ENCODE measurements around the gene IGF1R.

The IGF1R gene

DNA sequence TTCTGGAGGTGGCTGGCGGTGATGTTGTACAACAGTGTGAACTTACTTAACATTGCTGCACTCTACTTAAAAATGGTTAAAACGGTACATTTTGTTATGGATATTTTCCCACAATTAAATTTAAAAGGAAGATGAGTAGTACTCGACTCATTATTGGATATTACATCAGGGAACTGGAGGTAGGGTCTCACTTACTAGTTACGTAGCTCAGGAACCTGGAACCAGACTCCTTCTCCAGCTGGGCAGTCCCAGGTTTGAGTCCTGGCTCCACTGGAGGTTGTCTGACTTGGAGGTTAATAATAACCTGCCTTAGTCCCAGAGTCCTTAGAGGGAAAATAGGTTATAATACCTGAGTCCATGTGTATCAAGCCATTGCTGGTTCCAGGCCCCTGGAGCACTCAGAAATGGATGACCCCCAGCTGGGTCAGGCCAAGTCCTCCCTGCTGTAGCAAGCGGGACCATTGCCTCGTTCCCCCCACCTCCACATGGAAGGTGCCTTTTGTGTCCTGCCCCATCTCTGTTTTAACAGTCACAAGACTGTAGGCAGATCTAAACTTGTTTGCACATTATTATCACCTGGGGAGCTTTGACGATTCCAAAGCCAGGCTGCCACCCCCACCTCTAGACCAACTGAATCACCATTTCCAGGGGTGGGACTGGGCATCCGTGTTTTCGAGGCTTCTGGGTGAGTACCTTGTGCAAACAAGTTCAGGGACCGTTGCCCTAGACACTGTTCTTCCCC, 126.6 kb downstream of the IGF1R start:
- no peaks in the 10 kb centered on the region for H3K9me3 Mint-ChIP-seq
- H3K27me3 Mint-ChIP-seq: no peaks in the 10 kb centered on the region
- H3K4me3 Mint-ChIP-seq: no peak overlapping the region
- H3K4me1 Mint-ChIP-seq (ENCODE audit: low read depth): peaks cover 35% of the 10 kb centered on the region
- no peak overlapping the region for H3K27ac Mint-ChIP-seq
- H3K36me3 Mint-ChIP-seq (ENCODE audit: low read depth): no peaks in the 10 kb centered on the region
- intact Hi-C loops (cut with micrococcal nuclease): loop anchor here (5.0 to 10.0 kb wide), 2 partner anchors 97 to 280 kb away; no protein-coding TSS in a partner anchor

DNA sequence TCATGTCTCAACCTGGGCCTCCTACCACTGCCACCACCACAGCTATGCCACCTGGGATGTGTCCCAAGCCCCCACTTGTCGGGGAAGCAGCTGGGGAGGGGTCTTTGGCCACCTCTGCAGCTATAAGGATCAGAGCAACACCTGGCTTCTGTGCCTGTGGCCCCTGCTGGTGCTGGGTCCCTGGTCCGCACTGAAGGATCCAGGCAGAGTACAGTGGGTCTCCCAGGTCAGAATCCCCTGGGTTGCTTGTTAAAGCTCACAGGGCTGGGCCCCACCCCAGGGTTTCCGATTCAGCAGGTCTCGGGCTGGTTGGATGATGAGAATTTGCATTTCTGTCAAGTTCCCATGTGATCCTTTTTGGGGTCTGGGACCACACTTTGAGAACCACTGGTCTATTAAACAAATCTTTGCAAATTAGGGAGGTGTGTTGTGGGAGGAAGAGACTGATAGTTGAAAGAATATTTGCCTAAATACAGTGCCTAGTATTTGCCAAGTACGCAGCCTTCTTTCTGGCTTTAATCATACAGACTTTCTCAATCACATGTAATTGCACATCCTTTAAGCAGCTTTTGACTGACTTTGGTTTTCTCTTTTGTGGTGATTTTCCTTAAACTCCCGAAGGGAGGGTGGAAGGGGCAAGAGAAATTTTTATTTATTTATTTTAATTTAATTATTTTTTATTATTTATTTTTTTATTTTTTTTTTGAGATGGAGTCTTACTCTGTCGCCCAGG, 127.3 kb downstream of the IGF1R start:
- Mint-ChIP-seq H3K27me3 (no peaks in the 10 kb centered on the region), H3K9me3 (no peaks in the 10 kb centered on the region), H3K36me3 (ENCODE audit: low read depth) (no peaks in the 10 kb centered on the region), H3K27ac (no peak overlapping the region), H3K4me3 (no peak overlapping the region), H3K4me1 (ENCODE audit: low read depth) (peaks cover 33% of the 10 kb centered on the region)
- intact Hi-C loops (cut with micrococcal nuclease): loop anchor here (5.0 to 10.0 kb wide), 2 partner anchors 97 to 279 kb away; no protein-coding TSS in a partner anchor

DNA sequence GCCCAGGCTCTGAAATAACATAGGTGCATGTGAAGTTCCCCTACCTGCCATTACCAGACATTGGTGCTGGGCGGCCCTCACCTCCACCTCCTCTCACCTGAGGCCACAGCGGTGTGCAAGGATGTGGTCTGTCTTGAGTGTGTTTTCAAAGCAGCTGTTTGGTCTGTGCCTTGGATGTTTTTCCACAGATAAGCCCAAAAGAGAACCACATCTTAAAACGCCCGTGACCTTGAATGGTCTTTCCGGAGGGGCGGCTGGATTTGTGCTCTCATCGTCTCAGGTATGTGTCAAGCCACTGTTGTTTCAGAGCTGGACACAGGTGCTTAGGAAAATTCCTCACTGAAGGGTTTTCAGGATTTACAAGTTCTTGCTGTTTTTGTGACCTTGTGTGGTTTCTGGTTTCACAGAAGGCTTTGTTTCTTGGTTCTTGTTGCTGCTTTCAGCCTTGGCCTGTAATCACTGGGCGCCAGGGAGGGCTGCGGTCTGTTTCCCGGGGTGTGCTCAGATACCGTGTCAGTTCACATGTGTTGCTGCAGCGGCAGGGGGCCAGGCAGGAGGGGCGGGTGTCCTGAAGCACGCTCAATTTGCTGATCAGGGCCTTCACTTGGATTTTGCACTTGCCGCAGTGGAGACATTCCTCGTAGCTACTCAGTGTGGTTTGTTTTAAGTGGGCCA, 128.4 kb downstream of the IGF1R start:
- Mint-ChIP-seq H3K9me3 (no peaks in the 10 kb centered on the region), H3K36me3 (ENCODE audit: low read depth) (no peaks in the 10 kb centered on the region), H3K4me1 (ENCODE audit: low read depth) (peaks cover 33% of the 10 kb centered on the region), H3K4me3 (no peak overlapping the region), H3K27me3 (no peaks in the 10 kb centered on the region), H3K27ac (no peak overlapping the region)
- intact Hi-C loops (cut with micrococcal nuclease): loop anchor here (5.0 to 10.0 kb wide), 2 partner anchors 96 to 278 kb away; no protein-coding TSS in a partner anchor

DNA sequence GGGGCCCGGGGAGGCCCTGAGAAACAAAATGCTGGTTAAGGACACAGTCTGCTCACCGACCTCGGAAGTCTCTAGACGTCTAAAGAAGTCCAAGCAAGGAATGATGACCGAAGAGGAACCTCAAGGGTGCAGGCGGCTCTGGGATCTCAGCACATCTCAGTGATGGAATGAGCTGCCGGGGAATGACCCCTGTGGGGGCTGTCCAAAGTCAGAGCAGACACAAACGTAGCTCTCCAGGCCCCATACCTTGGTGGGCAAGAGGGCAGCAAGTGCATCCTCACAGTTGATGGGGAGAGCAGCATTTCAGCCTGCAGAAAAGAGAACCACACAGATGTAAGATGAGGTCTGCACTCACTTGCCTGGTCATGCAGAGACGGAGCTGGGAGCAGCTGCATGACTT, 129.1 kb downstream of the IGF1R start:
- no peaks in the 10 kb centered on the region for H3K9me3 Mint-ChIP-seq
- H3K36me3 Mint-ChIP-seq (ENCODE audit: low read depth): no peaks in the 10 kb centered on the region
- peaks cover 33% of the 10 kb centered on the region for H3K4me1 Mint-ChIP-seq (ENCODE audit: low read depth)
- no peak overlapping the region for H3K27ac Mint-ChIP-seq
- no peaks in the 10 kb centered on the region for H3K27me3 Mint-ChIP-seq
- no peak overlapping the region for H3K4me3 Mint-ChIP-seq
- intact Hi-C loops (cut with micrococcal nuclease): loop anchor here (5.0 to 10.0 kb wide), 2 partner anchors 95 to 277 kb away; no protein-coding TSS in a partner anchor

DNA sequence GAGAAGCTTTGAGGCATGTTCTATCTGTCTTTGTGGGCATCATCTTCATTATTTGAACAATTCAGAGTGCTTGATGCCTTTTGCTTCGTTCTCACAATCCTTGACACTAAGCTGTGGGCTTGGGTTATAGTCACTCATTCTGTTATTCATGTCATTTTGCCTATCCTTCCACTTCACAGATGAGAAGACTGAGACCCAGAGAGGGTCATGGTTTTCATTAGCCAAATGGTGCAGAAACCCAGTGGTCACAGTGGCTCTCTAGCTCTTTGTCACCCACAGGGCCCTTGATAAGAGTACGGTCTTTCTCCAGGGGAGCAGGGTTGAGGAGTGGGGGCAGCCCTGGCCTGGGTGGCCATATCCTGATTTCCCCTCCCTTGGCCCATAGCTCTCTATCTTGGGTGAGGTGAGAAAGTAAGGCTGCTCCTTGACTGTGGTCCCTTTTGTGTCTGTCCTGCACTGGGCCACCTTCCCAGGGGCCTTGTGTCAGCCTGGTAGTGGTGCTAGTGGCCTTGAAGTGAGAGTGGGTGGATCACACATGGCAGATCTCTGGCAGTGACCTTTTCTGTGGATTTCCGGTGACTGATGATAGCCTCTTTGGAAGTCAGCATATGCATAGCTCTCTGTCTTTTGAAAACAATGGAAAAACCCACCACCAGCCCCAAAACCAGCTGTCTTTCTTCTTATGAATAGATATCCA, 130.1 kb downstream of the IGF1R start:
- Mint-ChIP-seq H3K27ac (no peak overlapping the region), H3K4me3 (no peak overlapping the region), H3K27me3 (no peaks in the 10 kb centered on the region), H3K9me3 (no peaks in the 10 kb centered on the region), H3K36me3 (ENCODE audit: low read depth) (no peaks in the 10 kb centered on the region), H3K4me1 (ENCODE audit: low read depth) (peaks cover 33% of the 10 kb centered on the region)
- intact Hi-C loops (cut with micrococcal nuclease): loop anchor here (5.0 to 10.0 kb wide), 2 partner anchors 94 to 276 kb away; no protein-coding TSS in a partner anchor

DNA sequence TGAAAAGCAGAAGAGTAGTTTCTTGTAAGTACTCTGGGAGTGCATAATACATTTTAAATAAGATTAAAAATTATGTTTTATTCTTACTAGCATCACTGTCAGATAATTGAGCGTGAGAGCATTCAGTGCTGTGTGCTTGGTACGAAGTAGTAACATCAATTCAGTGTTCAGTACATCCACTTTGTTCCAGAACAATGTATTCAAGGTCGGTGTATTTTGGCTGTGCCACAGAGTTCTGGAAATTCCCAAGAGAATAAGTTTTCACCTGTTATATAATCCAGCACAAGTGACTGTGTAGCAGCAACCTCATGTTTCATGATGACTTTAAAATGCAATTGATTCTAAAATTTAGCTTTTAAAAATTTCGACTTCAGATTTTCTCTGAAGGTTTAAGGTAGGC, 130.6 kb downstream of the IGF1R start:
- no peaks in the 10 kb centered on the region for H3K27me3 Mint-ChIP-seq
- H3K9me3 Mint-ChIP-seq: no peaks in the 10 kb centered on the region
- peaks cover 31% of the 10 kb centered on the region for H3K4me1 Mint-ChIP-seq (ENCODE audit: low read depth)
- no peak overlapping the region for H3K27ac Mint-ChIP-seq
- H3K4me3 Mint-ChIP-seq: no peak overlapping the region
- intact Hi-C loops (cut with micrococcal nuclease): loop anchor here (5.0 to 10.0 kb wide), 2 partner anchors 93 to 276 kb away; no protein-coding TSS in a partner anchor
- no peaks in the 10 kb centered on the region for H3K36me3 Mint-ChIP-seq (ENCODE audit: low read depth)

DNA sequence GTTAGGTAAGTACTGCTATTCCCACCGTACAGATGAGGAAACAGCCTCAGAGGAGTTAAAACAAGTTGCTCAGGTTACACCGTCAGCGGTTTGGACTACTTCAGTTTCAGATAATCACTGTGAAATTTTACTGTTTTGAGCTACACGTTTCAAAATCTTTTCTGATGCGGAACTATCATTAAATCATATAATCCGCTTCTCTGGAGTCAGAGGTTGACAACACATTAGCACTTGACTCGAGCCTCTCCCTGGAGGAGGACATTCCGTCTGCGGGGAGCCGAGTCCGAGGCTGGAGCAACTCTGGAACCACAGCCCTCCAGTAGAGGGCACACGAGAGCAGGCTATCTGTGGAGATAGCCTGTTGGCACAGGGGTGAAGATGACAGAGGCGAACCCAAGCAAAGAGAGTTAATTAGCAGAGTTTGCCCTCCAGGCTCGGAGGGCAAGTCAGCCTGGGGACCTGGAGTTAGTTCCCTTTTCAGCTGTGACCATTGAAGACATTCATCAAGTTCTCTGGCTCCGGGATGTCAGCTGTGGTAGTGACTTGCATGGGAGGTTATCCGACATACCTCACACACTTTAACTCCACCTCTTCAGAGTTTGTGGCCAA, 131.2 kb downstream of the IGF1R start:
- Mint-ChIP-seq H3K9me3 (no peaks in the 10 kb centered on the region), H3K4me3 (no peak overlapping the region), H3K36me3 (ENCODE audit: low read depth) (no peaks in the 10 kb centered on the region), H3K27ac (no peak overlapping the region), H3K27me3 (no peaks in the 10 kb centered on the region), H3K4me1 (ENCODE audit: low read depth) (peaks cover 25% of the 10 kb centered on the region)
- intact Hi-C loops (cut with micrococcal nuclease): loop anchor here (5.0 to 10.0 kb wide), 2 partner anchors 93 to 275 kb away; no protein-coding TSS in a partner anchor

DNA sequence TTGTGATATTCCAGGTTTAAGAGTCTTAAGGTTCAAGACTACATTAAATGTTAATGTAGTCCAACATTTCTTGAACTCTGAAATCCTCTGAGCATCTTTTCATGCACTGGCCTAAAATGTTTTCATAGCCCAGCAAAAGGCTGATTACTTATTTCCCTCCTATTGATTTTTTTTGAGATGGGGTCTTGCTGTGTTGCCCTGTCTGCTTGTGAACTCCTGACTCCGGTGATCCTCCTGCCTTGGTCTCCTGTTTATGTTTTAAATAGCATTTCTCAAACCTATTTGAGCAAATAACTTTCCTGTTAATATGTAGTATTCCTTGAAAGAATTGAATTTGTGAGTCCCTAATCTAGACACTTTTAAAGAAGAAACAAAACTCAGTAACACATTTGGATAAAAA, 133.5 kb downstream of the IGF1R start:
- H3K36me3 Mint-ChIP-seq (ENCODE audit: low read depth): no peaks in the 10 kb centered on the region
- no peaks in the 10 kb centered on the region for H3K27me3 Mint-ChIP-seq
- H3K9me3 Mint-ChIP-seq: no peaks in the 10 kb centered on the region
- no peak overlapping the region for H3K4me3 Mint-ChIP-seq
- peaks cover 23% of the 10 kb centered on the region for H3K4me1 Mint-ChIP-seq (ENCODE audit: low read depth)
- intact Hi-C loops (cut with micrococcal nuclease): no loop called here
- H3K27ac Mint-ChIP-seq: no peak overlapping the region

DNA sequence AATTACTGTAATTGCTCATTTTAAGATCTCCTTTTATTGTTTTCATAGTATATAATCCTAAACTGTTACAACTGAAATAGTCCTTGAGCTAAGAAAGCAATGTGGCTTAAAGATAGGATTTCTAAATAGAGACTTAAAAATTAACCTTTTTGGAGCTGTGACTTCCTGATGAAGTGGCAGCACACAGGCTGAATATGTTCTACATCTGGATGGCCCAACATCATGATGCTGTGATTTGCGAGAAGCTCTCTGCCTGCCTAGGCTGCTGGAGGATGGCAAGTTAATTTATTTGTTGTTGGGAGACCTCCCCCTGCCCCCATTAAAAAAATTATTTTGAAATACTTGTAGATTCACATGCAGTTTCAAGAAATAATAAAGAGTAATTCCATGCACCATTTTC, 134.5 kb downstream of the IGF1R start:
- H3K27me3 Mint-ChIP-seq: no peaks in the 10 kb centered on the region
- H3K4me1 Mint-ChIP-seq (ENCODE audit: low read depth): peaks cover 21% of the 10 kb centered on the region
- no peaks in the 10 kb centered on the region for H3K36me3 Mint-ChIP-seq (ENCODE audit: low read depth)
- intact Hi-C loops (cut with micrococcal nuclease): no loop called here
- H3K9me3 Mint-ChIP-seq: no peaks in the 10 kb centered on the region
- H3K27ac Mint-ChIP-seq: no peak overlapping the region
- no peak overlapping the region for H3K4me3 Mint-ChIP-seq

DNA sequence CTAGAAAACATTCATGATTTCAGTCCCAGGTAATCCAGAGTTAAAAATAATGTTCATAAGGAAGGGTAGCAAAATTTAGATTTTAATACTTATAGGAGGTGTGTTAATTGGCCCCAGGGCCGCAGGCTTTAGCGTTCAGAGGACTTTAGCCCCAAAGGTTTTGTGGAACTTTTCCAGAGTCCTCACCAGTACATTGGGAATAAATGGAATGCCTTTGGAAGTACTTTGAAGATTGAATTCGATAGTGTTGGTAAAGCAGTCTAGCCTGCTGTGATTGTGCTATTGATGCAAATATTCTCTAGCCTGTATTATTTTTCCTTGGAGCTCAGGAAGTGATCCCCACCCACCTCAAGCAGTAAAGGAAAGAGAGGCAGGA, 137.1 kb downstream of the IGF1R start:
- Mint-ChIP-seq H3K27me3 (no peaks in the 10 kb centered on the region), H3K36me3 (ENCODE audit: low read depth) (no peaks in the 10 kb centered on the region), H3K4me1 (ENCODE audit: low read depth) (peaks cover 37% of the 10 kb centered on the region), H3K9me3 (no peaks in the 10 kb centered on the region), H3K27ac (no peak overlapping the region), H3K4me3 (no peak overlapping the region)
- intact Hi-C loops (cut with micrococcal nuclease): no loop called here

DNA sequence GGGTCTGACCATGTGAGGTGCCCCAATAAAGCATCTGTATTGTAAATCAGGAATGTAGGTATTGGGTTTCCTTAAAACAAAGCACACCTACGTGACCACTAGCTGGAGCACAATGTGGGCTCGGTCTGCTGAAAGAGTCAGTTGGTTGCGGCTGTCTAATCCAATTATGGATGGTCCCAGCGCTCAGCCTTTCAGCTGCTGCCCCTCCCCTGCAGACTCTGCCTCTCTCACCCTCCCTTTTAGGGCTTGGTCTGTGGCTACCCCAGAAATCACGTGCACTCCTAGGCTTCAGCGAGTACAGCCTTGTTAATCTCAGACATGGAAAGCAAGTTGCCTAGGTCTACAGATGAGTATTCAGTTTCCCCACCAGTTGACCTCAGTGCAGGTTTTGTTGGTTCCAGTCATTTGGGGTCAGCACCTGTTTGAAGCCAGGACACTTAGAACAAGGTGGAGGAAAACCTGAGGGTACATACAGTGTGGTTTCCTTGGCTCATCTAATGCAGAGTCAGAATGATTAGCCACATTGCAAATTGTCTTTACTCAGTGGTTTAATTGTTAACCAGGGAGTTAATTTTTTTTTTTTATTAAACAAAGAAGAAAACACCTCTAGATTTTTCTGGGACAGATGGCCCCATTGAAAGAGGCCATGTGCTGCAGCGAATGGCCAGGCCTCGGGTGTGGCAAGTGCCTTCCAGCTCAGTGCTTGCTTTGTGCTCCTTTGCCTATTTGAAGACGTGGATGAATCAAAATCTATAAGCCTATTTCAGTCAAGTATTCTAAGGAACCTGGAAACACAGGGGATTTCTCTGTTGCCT, 137.7 kb downstream of the IGF1R start:
- peaks cover 41% of the 10 kb centered on the region for H3K4me1 Mint-ChIP-seq (ENCODE audit: low read depth)
- no peak overlapping the region for H3K4me3 Mint-ChIP-seq
- intact Hi-C loops (cut with micrococcal nuclease): no loop called here
- no peak overlapping the region for H3K27ac Mint-ChIP-seq
- no peaks in the 10 kb centered on the region for H3K9me3 Mint-ChIP-seq
- no peaks in the 10 kb centered on the region for H3K36me3 Mint-ChIP-seq (ENCODE audit: low read depth)
- H3K27me3 Mint-ChIP-seq: no peaks in the 10 kb centered on the region

DNA sequence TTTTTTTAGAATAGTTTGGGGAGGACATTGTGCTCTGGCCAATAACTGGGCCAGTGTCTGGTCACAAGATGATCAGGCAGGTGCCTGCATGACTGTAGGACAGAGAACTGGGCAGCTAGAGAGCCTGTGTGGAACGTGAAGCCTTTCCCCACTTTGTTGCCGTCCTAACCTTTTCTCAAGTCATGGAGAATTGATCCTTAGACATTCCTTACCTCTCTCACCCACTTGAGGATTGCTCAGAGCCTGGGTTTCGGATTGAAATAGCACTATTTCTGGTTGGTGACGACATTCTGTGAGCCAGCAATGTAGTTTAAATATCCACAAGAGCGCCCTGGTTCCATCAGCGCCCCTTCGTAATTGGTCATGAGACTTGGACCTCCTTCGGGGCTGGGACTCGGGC, 138.4 kb downstream of the IGF1R start:
- Mint-ChIP-seq H3K4me3 (no peak overlapping the region), H3K4me1 (ENCODE audit: low read depth) (peaks cover 41% of the 10 kb centered on the region), H3K9me3 (no peaks in the 10 kb centered on the region), H3K27ac (no peak overlapping the region), H3K36me3 (ENCODE audit: low read depth) (no peaks in the 10 kb centered on the region), H3K27me3 (no peaks in the 10 kb centered on the region)
- intact Hi-C loops (cut with micrococcal nuclease): no loop called here

DNA sequence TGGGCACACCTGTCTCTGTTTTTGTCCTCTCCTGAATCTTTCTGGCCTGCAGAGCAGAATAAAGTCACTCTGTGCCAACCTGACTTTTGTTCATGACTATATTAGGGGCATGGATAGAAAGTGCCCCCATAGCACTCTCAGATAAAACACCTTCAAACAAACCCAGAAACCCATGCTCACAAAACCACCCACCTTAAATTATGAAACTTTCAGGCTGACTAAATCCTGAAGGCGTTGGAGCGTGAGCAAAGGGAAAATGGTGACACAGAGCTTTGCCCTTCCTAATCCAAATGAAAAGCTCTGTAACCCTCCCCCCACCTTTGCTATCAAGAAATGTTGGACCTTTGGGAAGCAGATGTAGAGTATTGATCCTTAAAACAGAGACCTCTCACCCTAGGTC, 138.9 kb downstream of the IGF1R start:
- H3K27ac Mint-ChIP-seq: no peak overlapping the region
- intact Hi-C loops (cut with micrococcal nuclease): no loop called here
- H3K4me1 Mint-ChIP-seq (ENCODE audit: low read depth): peaks cover 41% of the 10 kb centered on the region
- H3K27me3 Mint-ChIP-seq: no peaks in the 10 kb centered on the region
- H3K36me3 Mint-ChIP-seq (ENCODE audit: low read depth): no peaks in the 10 kb centered on the region
- H3K4me3 Mint-ChIP-seq: no peak overlapping the region
- no peaks in the 10 kb centered on the region for H3K9me3 Mint-ChIP-seq
